ENCODE results near the gene LTC4S. TPM values are rescaled to one million over a fixed set of nuclear protein-coding genes. Genes with fewer than 3 reads are reported as not detected.

Gene LTC4S
- total RNA-seq, 1 donor from 2014 or later, result 22.6 TPM

DNA sequence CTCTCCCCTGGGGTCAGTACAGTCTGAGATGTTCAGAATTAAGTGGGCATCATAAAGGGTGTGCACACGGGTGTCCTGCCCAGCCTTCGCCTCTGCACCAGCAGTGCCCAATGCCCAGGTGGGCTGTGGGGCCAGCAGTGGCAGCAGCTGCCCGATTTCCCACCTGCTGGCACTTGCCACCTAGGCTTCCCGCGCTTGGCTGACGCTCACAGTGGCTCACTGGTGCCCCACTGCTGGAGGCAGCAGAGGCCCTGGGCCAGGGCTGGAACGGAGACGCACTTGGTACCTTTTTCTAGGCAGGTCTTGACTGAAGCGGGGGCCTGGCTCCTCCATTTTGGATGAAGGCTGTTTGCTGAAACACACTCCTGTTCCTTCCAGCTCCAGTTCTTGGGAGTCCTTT, 47.8 kb downstream of the LTC4S start:
- ATAC-seq, result no peak
- Histone ChIP-seq H3K4me3 (no peak overlapping the region), H3K27me3 (no peaks in the 10 kb centered on the region), H3K4me1 (no peaks in the 10 kb centered on the region), H3K27ac (no peak overlapping the region), H3K9me3 (peaks cover 4% of the 10 kb centered on the region), H3K36me3 (peaks cover 48% of the 10 kb centered on the region)
- DNase-seq, result no peak
- TF ChIP-seq, protein P1, sequence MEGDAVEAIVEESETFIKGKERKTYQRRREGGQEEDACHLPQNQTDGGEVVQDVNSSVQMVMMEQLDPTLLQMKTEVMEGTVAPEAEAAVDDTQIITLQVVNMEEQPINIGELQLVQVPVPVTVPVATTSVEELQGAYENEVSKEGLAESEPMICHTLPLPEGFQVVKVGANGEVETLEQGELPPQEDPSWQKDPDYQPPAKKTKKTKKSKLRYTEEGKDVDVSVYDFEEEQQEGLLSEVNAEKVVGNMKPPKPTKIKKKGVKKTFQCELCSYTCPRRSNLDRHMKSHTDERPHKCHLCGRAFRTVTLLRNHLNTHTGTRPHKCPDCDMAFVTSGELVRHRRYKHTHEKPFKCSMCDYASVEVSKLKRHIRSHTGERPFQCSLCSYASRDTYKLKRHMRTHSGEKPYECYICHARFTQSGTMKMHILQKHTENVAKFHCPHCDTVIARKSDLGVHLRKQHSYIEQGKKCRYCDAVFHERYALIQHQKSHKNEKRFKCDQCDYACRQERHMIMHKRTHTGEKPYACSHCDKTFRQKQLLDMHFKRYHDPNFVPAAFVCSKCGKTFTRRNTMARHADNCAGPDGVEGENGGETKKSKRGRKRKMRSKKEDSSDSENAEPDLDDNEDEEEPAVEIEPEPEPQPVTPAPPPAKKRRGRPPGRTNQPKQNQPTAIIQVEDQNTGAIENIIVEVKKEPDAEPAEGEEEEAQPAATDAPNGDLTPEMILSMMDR (IDR thresholded peaks at IDR 0.05), result no peak
- intact Hi-C loops (cut with DNase I), result no loop called here

Small RNAs within 50 kb of the gene (microRNA-seq; reads per million reads assigned to microRNA genes)
- gene MIR1229 (ENCODE audit: borderline microRNAs expressed), result not detected

Other genes with a start within 250 kb of the LTC4S start
- gene RUFY1, start 243.4 kb upstream of the LTC4S start, total RNA-seq, result 56.7 TPM
- gene HNRNPH1, start 170.3 kb upstream of the LTC4S start, total RNA-seq, result 470 TPM
- gene CBY3, start 113.0 kb upstream of the LTC4S start, total RNA-seq, result not detected
- 630 TPM for gene CANX, start 95.0 kb upstream of the LTC4S start, total RNA-seq
- gene MAML1, start 61.2 kb upstream of the LTC4S start, total RNA-seq, result 24.4 TPM
- 118 TPM for gene MGAT4B, start 12.9 kb downstream of the LTC4S start, total RNA-seq
- gene SQSTM1, start 26.9 kb downstream of the LTC4S start, total RNA-seq, result 501 TPM
- gene MRNIP, start 64.8 kb downstream of the LTC4S start, total RNA-seq, result 25.4 TPM
- gene TBC1D9B, start 113.9 kb downstream of the LTC4S start, total RNA-seq, result 92.4 TPM

All from upper lobe of right lung (tissue), 1 donor.